ENCODE results near the gene S100A3. TPM values are rescaled to one million over a fixed set of nuclear protein-coding genes. Genes with fewer than 3 reads are reported as not detected.

Gene S100A3
- total RNA-seq, 2 experiments from 2014 or later: not detected

GRCh38 chr1:153560241-153560640 lies 11.2 kb upstream of the S100A3 start:
- ChIA-PET POLR2A (no interaction called here), CTCF (interaction anchor here (1.1 to 1.6 kb wide), 2 partner anchors 9 to 49 kb away, joined by 3 to 8 read pairs; no protein-coding TSS in a partner anchor)

DNA sequence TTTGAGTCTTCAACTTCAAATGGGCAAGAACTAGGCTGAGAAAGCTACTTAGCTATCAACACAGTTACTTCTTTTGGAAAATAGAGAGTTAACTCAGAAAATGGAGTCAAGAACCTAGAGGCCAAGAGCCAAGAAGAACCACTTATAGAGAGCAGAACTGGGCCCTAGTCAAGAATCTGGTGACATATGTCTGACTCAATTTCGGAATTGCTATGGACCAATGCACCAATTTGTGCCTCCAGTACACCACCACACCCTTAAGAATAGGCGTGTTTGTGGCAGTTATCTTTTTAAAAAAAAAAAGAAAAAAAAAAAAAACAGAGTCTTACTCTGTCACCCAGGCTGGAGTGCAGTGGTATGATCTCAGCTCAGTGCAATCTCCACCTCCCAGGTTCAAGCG lies 8.8 kb upstream of the S100A3 start:
- ChIA-PET CTCF (interaction anchor here (0.6 to 0.9 kb wide), 2 partner anchors 15 to 177 kb away, joined by 3 read pairs; no protein-coding TSS in a partner anchor), POLR2A (no interaction called here)
- Mint-ChIP-seq H3K36me3 (no peaks in the 10 kb centered on the region), H3K9me3 (no peaks in the 10 kb centered on the region), H3K27me3 (no peaks in the 10 kb centered on the region), H3K4me3 (no peak overlapping the region), H3K27ac (no peak overlapping the region), H3K4me1 (ENCODE audit: low read depth) (no peaks in the 10 kb centered on the region)
- no peak for DNase-seq
- intact Hi-C loops (cut with micrococcal nuclease): no loop called here

More at GRCh38 chr1:153560241-153560640, 11.2 kb upstream of the S100A3 start:
- H3K9me3 Mint-ChIP-seq: no peaks in the 10 kb centered on the region
- no peak for DNase-seq
- H3K4me3 Mint-ChIP-seq: no peak overlapping the region
- H3K27me3 Mint-ChIP-seq: no peaks in the 10 kb centered on the region
- H3K27ac Mint-ChIP-seq: no peak overlapping the region
- H3K4me1 Mint-ChIP-seq (ENCODE audit: low read depth): peaks cover under 1% of the 10 kb centered on the region
- no peaks in the 10 kb centered on the region for H3K36me3 Mint-ChIP-seq
- intact Hi-C loops (cut with micrococcal nuclease): no loop called here

DNA sequence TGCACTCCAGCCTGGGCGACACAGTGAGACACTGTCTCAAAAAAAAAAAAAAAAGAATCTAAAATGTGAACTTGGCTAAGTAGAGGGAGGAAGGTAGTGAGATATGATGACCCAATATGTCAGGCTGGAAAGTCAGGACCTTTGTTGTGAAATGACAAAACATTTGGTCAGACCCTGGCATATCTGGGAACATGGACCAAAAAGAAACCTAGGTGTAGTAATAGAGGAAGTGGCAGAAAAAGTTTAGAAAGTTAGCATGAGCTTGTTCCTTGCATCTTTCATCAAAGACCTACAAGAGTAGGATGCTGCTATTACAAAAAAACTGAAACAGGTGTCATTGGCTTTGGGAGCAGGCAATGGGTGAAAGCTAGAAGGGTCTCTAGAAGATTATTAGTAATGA lies 7.3 kb upstream of the S100A3 start:
- ChIA-PET POLR2A (no interaction called here), CTCF (no interaction called here)
- H3K36me3 Mint-ChIP-seq: no peaks in the 10 kb centered on the region
- no peak overlapping the region for H3K4me3 Mint-ChIP-seq
- intact Hi-C loops (cut with micrococcal nuclease): no loop called here
- no peaks in the 10 kb centered on the region for H3K4me1 Mint-ChIP-seq (ENCODE audit: low read depth)
- H3K9me3 Mint-ChIP-seq: no peaks in the 10 kb centered on the region
- no peak overlapping the region for H3K27ac Mint-ChIP-seq
- no peak for DNase-seq
- no peaks in the 10 kb centered on the region for H3K27me3 Mint-ChIP-seq

DNA sequence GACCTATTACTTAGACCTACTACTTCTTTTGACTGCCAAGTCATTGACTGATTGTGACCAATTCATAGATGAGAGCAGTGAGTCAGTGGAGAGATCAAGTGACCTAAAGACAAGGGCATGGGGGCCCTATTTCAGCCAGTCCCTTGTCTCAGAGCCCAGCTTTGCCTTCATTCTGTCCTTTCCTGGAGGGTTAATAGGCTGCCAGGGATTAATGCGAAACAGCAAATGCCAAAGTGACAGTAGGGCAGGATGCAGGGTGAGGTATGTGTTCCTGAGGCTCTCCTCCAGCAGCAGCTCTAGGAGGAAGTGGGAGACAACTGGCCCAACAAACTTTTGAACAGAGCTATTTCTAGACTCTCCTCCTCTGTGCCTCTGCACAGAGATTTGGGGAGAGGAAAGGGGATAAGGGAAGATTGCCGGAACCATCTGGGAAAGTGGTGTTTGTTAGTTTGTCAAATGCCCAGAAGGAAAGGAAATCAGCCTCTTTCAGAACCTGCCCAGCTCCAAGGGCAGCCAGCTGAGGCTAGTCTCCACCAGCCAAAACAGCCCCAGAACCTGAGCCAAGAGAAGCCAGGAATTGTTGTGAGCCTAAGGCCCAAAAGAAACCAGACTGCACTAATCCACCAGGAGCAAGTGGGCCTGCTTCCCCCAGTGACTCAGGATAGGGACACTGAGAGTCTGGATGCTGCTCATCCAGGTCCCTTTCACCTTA lies 4.9 kb upstream of the S100A3 start:
- no peak for DNase-seq
- H3K27me3 Mint-ChIP-seq: no peaks in the 10 kb centered on the region
- H3K9me3 Mint-ChIP-seq: no peaks in the 10 kb centered on the region
- CTCF ChIA-PET: interaction anchor here (1.3 to 2.2 kb wide), 2 partner anchors 9 to 14 kb away, joined by 7 read pairs; partner anchors contain the start of gene S100A4
- POLR2A ChIA-PET: interaction anchor here (0.9 kb wide), 1 partner anchor 9 kb away, joined by 3 read pairs; the partner anchor contains the start of gene S100A4
- H3K4me1 Mint-ChIP-seq (ENCODE audit: low read depth): no peaks in the 10 kb centered on the region
- no peaks in the 10 kb centered on the region for H3K36me3 Mint-ChIP-seq
- H3K4me3 Mint-ChIP-seq: no peak overlapping the region
- H3K27ac Mint-ChIP-seq: no peak overlapping the region
- intact Hi-C loops (cut with micrococcal nuclease): no loop called here

- Mint-ChIP-seq H3K4me1 (ENCODE audit: low read depth) (peaks cover 6% of the 10 kb centered on the region), H3K4me3 (no peak overlapping the region), H3K9me3 (no peaks in the 10 kb centered on the region), H3K36me3 (no peaks in the 10 kb centered on the region), H3K27me3 (no peaks in the 10 kb centered on the region), H3K27ac (no peak overlapping the region)
- DNase-seq: no peak
- POLR2A ChIA-PET: no interaction called here
- intact Hi-C loops (cut with micrococcal nuclease): no loop called here
- CTCF ChIA-PET: interaction anchor here (1.3 to 2.2 kb wide), 3 partner anchors 15 to 42 kb away, joined by 3 to 7 read pairs (median 4); partner anchors contain the start of gene S100A6
These were observed 4.0 kb upstream of the S100A3 start for GRCh38 chr1:153553096-153553495.

DNA sequence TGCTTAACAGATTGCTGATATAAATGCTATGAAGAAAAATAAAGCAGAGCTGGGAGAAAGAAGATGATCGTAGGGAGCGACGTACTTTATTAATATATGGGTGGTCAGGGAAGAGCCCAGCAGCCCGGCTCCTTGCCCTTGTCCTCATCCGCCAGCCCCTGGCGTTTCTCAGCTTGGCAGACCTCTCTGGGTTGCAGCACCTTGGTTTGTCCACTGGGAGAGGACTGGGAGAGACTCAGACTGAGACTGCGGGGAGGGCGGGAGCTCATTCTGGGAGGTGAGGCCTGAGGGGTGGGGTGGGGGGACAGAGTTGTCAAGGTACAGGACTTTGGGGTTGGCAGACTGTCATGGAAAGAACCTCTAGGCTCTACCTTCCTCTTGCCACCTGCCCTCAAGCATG lies 3.3 kb upstream of the S100A3 start:
- no peak for DNase-seq
- H3K36me3 Mint-ChIP-seq: no peaks in the 10 kb centered on the region
- no peaks in the 10 kb centered on the region for H3K27me3 Mint-ChIP-seq
- H3K4me3 Mint-ChIP-seq: no peak overlapping the region
- H3K27ac Mint-ChIP-seq: no peak overlapping the region
- intact Hi-C loops (cut with micrococcal nuclease): no loop called here
- no peaks in the 10 kb centered on the region for H3K9me3 Mint-ChIP-seq
- POLR2A ChIA-PET: interaction anchor here (1.1 kb wide), 1 partner anchor 9 kb away, joined by 3 read pairs; no protein-coding TSS in a partner anchor
- H3K4me1 Mint-ChIP-seq (ENCODE audit: low read depth): peaks cover 12% of the 10 kb centered on the region
- CTCF ChIA-PET: interaction anchor here (1.3 to 1.4 kb wide), 2 partner anchors 17 to 42 kb away, joined by 3 to 4 read pairs; partner anchors contain the start of gene S100A6

DNA sequence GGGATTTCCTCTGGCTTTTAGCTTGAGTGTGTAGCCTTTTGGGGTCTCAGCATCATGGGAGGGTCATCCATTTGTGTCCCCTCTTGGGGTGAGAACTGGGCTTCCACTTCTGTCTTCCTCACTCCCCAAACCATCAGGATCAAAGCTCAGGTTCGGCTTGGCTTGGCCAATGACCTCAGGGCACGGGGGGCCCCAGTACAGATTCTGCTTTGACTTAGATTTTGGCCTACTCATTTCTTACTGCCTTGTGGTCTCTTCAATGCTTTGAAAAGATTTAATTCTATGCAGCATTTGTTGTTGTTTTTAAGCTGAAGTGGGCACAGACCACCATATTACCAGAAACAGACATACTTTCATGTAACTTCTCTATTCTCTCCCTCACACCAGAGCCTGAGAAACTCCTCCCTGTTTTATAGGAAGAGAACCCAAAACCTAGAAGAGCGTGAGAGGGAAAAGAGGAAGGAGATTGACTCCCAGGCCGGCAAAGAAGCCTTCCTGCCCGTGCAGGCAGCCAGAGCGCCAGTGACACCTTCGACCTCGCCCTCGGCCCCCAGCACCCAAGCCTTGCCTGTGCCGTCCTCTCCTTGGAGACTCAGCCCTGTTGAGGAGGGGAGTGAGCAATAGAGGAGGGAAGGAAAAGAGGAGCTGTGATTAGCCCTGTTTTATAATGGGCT lies 1.9 kb upstream of the S100A3 start:
- intact Hi-C loops (cut with micrococcal nuclease): no loop called here
- Mint-ChIP-seq H3K4me1 (ENCODE audit: low read depth) (peaks cover 19% of the 10 kb centered on the region), H3K27me3 (no peaks in the 10 kb centered on the region), H3K36me3 (no peaks in the 10 kb centered on the region), H3K4me3 (no peak overlapping the region), H3K27ac (peak overlapping the region; percentile 38), H3K9me3 (no peaks in the 10 kb centered on the region)
- DNase-seq: no peak
- CTCF ChIA-PET: interaction anchor here (1.2 to 3.9 kb wide), 5 partner anchors 9 to 40 kb away, joined by 3 to 18 read pairs (median 7); no protein-coding TSS in a partner anchor
- POLR2A ChIA-PET: interaction anchor here (0.5 to 1.4 kb wide), 4 partner anchors 18 to 268 kb away, joined by 3 to 5 read pairs (median 3); partner anchors contain the start of gene CHTOP

GRCh38 chr1:153550398-153550758 lies 1.3 kb upstream of the S100A3 start:
- H3K9me3 Mint-ChIP-seq: no peaks in the 10 kb centered on the region
- peaks cover 1% of the 10 kb centered on the region for H3K36me3 Mint-ChIP-seq
- POLR2A ChIA-PET: interaction anchor here (0.5 to 1.0 kb wide), 2 partner anchors 18 to 268 kb away, joined by 3 to 5 read pairs; no protein-coding TSS in a partner anchor
- H3K4me3 Mint-ChIP-seq: no peak overlapping the region
- intact Hi-C loops (cut with micrococcal nuclease): no loop called here
- peaks cover 25% of the 10 kb centered on the region for H3K4me1 Mint-ChIP-seq (ENCODE audit: low read depth)
- no peaks in the 10 kb centered on the region for H3K27me3 Mint-ChIP-seq
- H3K27ac Mint-ChIP-seq: no peak overlapping the region
- DNase-seq: no peak
- CTCF ChIA-PET: interaction anchor here (1.2 to 3.9 kb wide), 5 partner anchors 9 to 40 kb away, joined by 3 to 18 read pairs (median 7); no protein-coding TSS in a partner anchor

- Mint-ChIP-seq H3K9me3 (no peaks in the 10 kb centered on the region), H3K4me3 (no peak overlapping the region), H3K27ac (no peak overlapping the region), H3K27me3 (no peaks in the 10 kb centered on the region), H3K4me1 (ENCODE audit: low read depth) (peaks cover 30% of the 10 kb centered on the region), H3K36me3 (peaks cover 6% of the 10 kb centered on the region)
- ChIA-PET CTCF (interaction anchor here (1.3 to 3.9 kb wide), 4 partner anchors 15 to 39 kb away, joined by 3 to 18 read pairs (median 8); no protein-coding TSS in a partner anchor), POLR2A (interaction anchor here (1.0 kb wide), 1 partner anchor 17 kb away, joined by 3 read pairs; no protein-coding TSS in a partner anchor)
- DNase-seq: no peak
- intact Hi-C loops (cut with micrococcal nuclease): loop anchor here (10.0 kb wide), 2 partner anchors 415 to 1515 kb away; partner anchors contain the start of genes CREB3L4, S100A11 and SLC39A1
These were observed 811 bp upstream of the S100A3 start for GRCh38 chr1:153549741-153550397.

GRCh38 chr1:153547560-153548551 lies 1.2 kb downstream of the S100A3 start:
- Mint-ChIP-seq H3K27ac (no peak overlapping the region), H3K9me3 (no peaks in the 10 kb centered on the region), H3K4me1 (ENCODE audit: low read depth) (peaks cover 49% of the 10 kb centered on the region), H3K27me3 (no peaks in the 10 kb centered on the region), H3K36me3 (peaks cover 27% of the 10 kb centered on the region), H3K4me3 (no peak overlapping the region)
- POLR2A ChIA-PET: no interaction called here
- CTCF ChIA-PET: interaction anchor here (3.9 to 5.4 kb wide), 2 partner anchors 15 kb away, joined by 18 to 66 read pairs; no protein-coding TSS in a partner anchor
- intact Hi-C loops (cut with micrococcal nuclease): loop anchor here (2.0 to 10.0 kb wide), 3 partner anchors 15 to 1513 kb away; partner anchors contain the start of genes CREB3L4, S100A11 and SLC39A1
- DNase-seq: no peak
